ENCODE data around the gene MAP3K4. TPM values are rescaled to one million over a fixed set of nuclear protein-coding genes. Genes with fewer than 3 reads are reported as not detected.

MAP3K4 gene
- total and polyA plus RNA-seq, 2 donors from 2014 or later = 13.0 to 52.8 TPM

DNA sequence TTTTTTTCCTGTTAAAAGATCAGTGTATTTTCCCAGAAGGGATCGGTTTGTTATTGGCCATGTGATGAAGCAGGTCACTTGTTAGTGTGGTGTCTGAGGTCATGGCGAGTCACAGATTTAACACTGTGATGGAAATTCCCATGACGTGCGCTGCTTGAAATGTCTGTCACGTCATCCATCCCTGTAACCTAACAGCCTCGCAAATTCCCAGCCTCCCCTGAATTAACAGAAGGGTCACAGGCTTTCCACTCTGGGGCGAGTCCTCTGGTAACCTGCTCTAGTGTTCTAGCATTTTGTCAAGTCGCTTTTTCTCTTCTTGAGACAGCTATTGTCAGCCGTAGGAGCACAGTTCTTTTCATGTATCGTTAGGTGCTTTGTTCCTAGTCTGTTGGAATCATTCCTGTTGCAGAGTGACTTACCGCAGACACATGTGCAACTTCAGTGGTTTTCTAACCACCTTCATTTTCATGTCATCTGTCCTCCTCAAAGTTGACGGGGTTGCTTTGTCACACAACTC is 137.2 kb downstream of the MAP3K4 start:
- no peaks in the 10 kb centered on the region for H3K9me3 ChIP-seq (ENCODE audit: control insufficient read depth in 2 of 3, insufficient read depth in 1 of 3, low read length in 3 of 3)
- DNase-seq (no peak), FAIRE-seq (no peak)
- no peaks in the 10 kb centered on the region for H3K27me3 ChIP-seq (ENCODE audit: control insufficient read depth, insufficient read depth, low read length)
- TF ChIP-seq CTCF (IDR thresholded peaks at IDR 0.05; ENCODE audit: borderline replicate concordance, extremely low read depth, insufficient read depth) = no peak
- no peaks in the 10 kb centered on the region for H3K4me1 ChIP-seq (ENCODE audit: control insufficient read depth in 2 of 3, insufficient read depth in 2 of 3, low read depth in 1 of 3, low read length in 3 of 3)
- peaks cover 0 to 12% (median 10%) of the 10 kb centered on the region in 3 donors for H3K36me3 ChIP-seq (ENCODE audit: control insufficient read depth in 2 of 3, insufficient read depth in 3 of 3, low read length in 3 of 3)
- intact Hi-C loops (cut with DNase I) = no loop called here
- no peak overlapping the region for H3K4me3 ChIP-seq (ENCODE audit: low read length in 3 of 3)
- no peak overlapping the region for H3K27ac ChIP-seq (ENCODE audit: low read depth in 2 of 2, low read length in 2 of 2)
- H3K9ac ChIP-seq (ENCODE audit: low read length in 3 of 3) = no peak overlapping the region

GRCh38 chr6:161130541-161130940 is 139.0 kb downstream of the MAP3K4 start:
- FAIRE-seq (no peak), DNase-seq (no peak)
- Histone ChIP-seq H3K9ac (ENCODE audit: low read length in 3 of 3) (no peak overlapping the region), H3K27ac (ENCODE audit: low read depth in 2 of 2, low read length in 2 of 2) (no peak overlapping the region), H3K9me3 (ENCODE audit: control insufficient read depth in 2 of 3, insufficient read depth in 1 of 3, low read length in 3 of 3) (no peaks in the 10 kb centered on the region), H3K4me1 (ENCODE audit: control insufficient read depth in 2 of 3, insufficient read depth in 2 of 3, low read depth in 1 of 3, low read length in 3 of 3) (peaks cover 0 to 5% (median under 1%) of the 10 kb centered on the region in 3 donors), H3K36me3 (ENCODE audit: control insufficient read depth in 2 of 3, insufficient read depth in 3 of 3, low read length in 3 of 3) (peaks cover 0 to 13% (median 12%) of the 10 kb centered on the region in 3 donors), H3K27me3 (ENCODE audit: control insufficient read depth, insufficient read depth, low read length) (no peaks in the 10 kb centered on the region), H3K4me3 (ENCODE audit: low read length in 3 of 3) (no peak overlapping the region)
- intact Hi-C loops (cut with DNase I) = no loop called here
- no peak for TF ChIP-seq CTCF (IDR thresholded peaks at IDR 0.05; ENCODE audit: borderline replicate concordance, extremely low read depth, insufficient read depth)

DNA sequence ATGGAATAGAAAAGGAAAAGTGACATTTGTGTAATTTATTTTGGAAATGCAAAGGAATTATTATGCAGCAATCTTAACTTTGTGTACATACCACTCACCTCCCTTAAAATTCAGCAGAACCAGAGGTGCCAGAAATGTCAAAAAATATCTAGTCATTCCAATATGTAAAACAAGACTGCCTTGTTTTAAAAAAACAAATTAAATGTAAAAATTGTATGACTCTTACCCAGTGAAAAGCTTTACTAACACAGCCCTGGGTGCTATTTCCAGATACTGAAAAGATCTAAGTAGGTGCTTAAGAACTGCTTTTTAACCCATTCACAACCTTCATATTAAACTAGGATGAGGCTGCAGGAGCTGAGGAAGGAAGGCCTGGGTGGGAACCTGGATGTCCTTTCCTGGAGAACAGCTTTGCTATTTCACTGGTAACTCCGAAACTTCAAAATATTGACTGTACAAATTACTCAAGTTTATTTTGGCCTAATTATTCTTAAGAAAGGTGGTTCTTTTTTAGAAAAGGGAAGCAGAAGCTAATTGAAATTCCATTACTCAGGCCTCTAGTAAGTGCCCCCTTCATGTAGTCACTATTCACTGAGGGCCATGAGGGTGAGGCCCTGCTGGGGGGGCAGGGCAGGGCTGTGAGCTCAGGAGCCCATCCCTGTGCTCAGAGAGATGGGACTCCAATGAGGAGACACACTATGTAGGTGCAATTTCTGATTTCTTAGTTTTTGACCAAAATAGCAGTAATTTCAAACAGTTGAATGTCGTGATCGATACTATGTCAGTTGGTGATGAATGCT is 139.6 kb downstream of the MAP3K4 start:
- H3K27ac ChIP-seq (ENCODE audit: low read depth in 2 of 2, low read length in 2 of 2) = no peak overlapping the region
- no peak for DNase-seq
- intact Hi-C loops (cut with DNase I) = no loop called here
- no peak overlapping the region for H3K4me3 ChIP-seq (ENCODE audit: low read length in 3 of 3)
- H3K36me3 ChIP-seq (ENCODE audit: control insufficient read depth in 2 of 3, insufficient read depth in 3 of 3, low read length in 3 of 3) = peaks cover 0 to 14% (median 12%) of the 10 kb centered on the region in 3 donors
- peaks cover 0 to 5% (median 2%) of the 10 kb centered on the region in 3 donors for H3K4me1 ChIP-seq (ENCODE audit: control insufficient read depth in 2 of 3, insufficient read depth in 2 of 3, low read depth in 1 of 3, low read length in 3 of 3)
- no peaks in the 10 kb centered on the region for H3K27me3 ChIP-seq (ENCODE audit: control insufficient read depth, insufficient read depth, low read length)
- TF ChIP-seq CTCF (IDR thresholded peaks at IDR 0.05; ENCODE audit: borderline replicate concordance, extremely low read depth, insufficient read depth) = no peak
- no peak for FAIRE-seq
- no peak overlapping the region for H3K9ac ChIP-seq (ENCODE audit: low read length in 3 of 3)
- H3K9me3 ChIP-seq (ENCODE audit: control insufficient read depth in 2 of 3, insufficient read depth in 1 of 3, low read length in 3 of 3) = no peaks in the 10 kb centered on the region
